DMS53 (cell line): ENCODE results near the gene PTPN20.

ENCODE experiments used
- DNase-seq: peaks from one replicate; lab custom pipeline; 2025; lab: John Stamatoyannopoulos, UW

PTPN20 gene

DNA sequence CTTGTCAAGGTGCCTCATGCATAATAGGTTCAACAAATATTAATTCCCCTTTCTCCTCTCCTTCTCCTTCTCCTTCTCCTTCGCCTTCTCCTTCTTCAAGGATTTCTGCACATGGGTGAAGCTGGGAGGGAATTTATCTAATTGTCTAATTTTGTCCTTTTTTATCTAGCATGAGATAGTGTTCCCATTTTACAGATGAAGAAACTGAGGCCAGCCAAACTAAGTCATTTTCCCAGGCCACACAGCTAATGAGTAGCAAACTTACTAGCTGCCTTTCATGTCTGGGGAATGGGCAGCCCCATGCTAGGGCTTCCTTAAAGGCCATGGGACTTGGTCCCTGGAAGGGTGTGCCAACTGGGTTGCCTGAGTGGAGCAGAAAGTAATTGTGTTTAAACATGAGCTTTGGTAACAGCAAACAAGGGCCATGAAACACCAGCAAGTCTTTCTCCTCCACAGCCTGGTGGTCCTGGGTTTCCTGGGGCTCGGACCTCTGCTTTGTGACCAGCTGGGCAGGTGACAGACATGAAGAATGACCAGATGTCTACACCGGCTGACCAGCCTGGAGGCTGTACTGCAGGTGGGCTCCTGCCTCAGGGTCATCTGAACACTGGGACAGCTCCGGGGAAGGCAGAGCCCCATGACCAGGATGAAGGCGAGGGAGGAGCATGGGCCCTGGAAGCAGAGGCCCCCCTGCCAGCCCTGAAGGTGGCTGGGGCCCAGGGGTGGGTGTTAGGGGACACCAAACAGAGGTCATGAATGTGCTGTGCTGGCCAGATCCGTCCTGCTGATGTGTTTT lies 138.0 kb downstream of the PTPN20 start:
- no peak for DNase-seq

DNA sequence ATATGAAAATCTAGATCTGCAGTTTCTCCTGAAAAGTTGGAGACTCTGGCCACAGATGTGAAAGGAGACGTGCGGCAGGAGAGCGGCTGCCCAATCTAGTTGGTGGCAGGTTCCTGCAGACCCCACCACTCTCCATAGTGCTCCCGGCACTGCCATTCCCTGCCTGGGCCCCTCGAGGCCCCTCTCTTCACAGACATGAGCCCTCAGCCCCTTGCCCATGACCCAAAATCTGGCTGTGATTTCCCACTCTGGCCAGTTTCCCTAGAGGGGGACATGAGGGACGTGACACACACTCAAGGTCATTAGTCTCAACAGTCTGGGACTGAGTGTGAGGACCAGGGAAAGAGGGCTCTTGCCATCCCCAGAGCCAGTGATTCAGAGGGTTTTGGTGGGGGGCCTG lies 138.7 kb downstream of the PTPN20 start:
- no peak for DNase-seq

DNA sequence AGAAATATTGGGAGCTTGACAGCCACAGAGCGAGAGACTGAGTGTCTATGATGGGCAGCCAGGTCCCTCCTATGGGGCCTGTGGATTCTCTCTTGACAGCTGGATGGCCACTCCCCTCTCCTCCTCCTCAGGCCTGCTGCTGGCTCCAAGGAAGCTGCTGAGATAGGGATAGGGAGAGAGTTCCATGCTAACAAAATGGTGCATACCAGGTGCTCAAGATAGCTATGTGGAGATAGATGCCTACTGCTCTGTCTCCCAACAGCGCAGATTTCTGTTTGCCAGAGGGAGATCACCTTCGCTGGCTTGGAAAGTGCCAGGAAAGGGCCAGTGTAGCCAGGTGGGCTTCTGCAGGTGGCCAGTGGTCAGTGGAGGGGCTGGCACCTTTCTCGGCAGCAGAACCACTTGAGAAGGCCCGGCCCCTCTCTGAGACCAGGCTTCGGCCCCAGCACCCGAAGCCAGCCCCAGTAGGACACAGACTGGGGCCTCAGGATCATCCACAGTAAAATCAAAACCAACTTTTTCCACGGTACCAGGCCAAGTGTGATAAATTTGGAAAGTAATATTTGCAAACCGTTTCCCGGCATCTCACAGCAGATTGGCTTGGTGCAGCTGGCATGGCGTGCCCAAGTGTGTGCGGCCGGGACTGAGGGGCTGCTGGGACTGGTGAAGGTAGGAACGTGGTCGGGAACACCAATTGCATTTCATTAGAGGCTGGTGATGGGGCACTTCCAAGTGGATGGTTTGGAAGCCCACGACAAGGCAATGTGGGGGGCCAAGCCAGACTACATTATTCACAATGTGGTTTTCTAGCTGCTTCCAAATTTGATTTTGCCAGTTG lies 139.6 kb downstream of the PTPN20 start:
- DNase-seq, result no peak

DNA sequence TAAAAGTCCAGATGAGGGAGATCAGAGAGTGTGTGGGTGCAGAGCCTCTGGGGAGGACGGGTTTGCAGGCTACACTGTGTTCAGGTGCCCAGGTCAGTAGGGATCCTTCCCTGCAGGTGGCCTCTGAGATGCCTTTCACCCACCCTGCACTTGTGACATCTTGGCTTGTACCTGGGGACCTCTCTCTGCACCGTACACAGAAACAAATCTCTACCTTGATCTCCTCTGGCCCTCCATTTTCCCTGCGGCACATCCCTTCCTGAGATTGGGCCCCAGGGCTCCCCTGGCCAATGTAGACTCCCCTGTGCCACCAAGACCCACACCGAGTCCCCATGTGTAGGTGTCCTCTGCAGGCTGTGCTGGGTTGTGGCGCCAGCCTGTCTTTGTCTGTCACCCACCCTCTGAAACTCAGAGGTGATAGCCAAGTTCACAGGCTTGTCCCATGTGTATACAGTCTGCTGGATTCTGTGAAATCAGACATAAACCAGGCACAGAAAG lies 140.6 kb downstream of the PTPN20 start:
- DNase-seq, result no peak
